H1 (cell line): Measurements from ENCODE around the gene RAP1A. TPM values are rescaled to one million over a fixed set of nuclear protein-coding genes. Genes with fewer than 3 reads are reported as not detected.

Source experiments
- CTCF ChIA-PET: fragments of 300-600 bp; sonication (Branson Sonifier 250); formaldehyde crosslinking; loops from one replicate; lab custom pipeline; 2021; ENCODE audit not compliant: partially characterized antibody; lab: Charles Lee
- POLR2A ChIA-PET: fragments of 300-600 bp; sonication (Branson Sonifier 250); formaldehyde crosslinking; loops from one replicate; lab custom pipeline; 2021; ENCODE audit warnings: inconsistent platforms; ENCODE audit not compliant: partially characterized antibody; lab: Charles Lee
- DNase-seq, 2 experiments: peaks; one replicate each; pipeline versions ENCODE4 v3.0.0 to v3.0.0-alpha.2; 2010 to 2022; ENCODE audit warnings: low spot score in 2 of 2, low read depth in 1 of 2, mixed read lengths in 1 of 2
- FAIRE-seq: peaks from 2 replicates; lab custom pipeline; 2011; peaks lifted over from hg19 to GRCh38; lab: Jason Lieb, UNC
- H2AFZ ChIP-seq: 2 replicates; pipeline ENCODE4 v1.8.1; 2012; ENCODE audit warnings: low read length, inconsistent platforms
- H2AK5ac ChIP-seq: 2 replicates; pipeline ENCODE4 v1.6.1; 2013; ENCODE audit warnings: low read depth, low read length
- H2BK120ac ChIP-seq: replicated peaks from 2 replicates; pipeline ENCODE3; 2013; ENCODE audit warnings: low read depth, low read length, inconsistent platforms
- H2BK12ac ChIP-seq: 2 replicates; pipeline ENCODE4 v1.6.1; 2013; ENCODE audit warnings: low read depth, low read length
- H2BK15ac ChIP-seq: 2 replicates; pipeline ENCODE4 v1.6.1; 2013; ENCODE audit warnings: low read length
- H2BK20ac ChIP-seq: 2 replicates; pipeline ENCODE4 v1.6.1; 2013; ENCODE audit warnings: low read length
- H2BK5ac ChIP-seq: 2 replicates; pipeline ENCODE4 v1.6.1; 2013; ENCODE audit warnings: low read depth, low read length
- H3K14ac ChIP-seq: 2 replicates; pipeline ENCODE4 v1.6.1; 2013; ENCODE audit warnings: inconsistent platforms; ENCODE audit not compliant: insufficient read length
- H3K18ac ChIP-seq: 2 replicates; pipeline ENCODE4 v1.6.1; 2013; ENCODE audit warnings: low read length; ENCODE audit errors: extremely low read depth
- H3K23ac ChIP-seq: 2 replicates; pipeline ENCODE4 v1.6.1; 2013; ENCODE audit warnings: inconsistent platforms; ENCODE audit not compliant: insufficient read length
- H3K23me2 ChIP-seq: 2 replicates; pipeline ENCODE4 v1.6.1; 2013; ENCODE audit warnings: low read depth, low read length
- H3K27ac ChIP-seq: 2 replicates; pipeline ENCODE4 v1.6.1; 2011; ENCODE audit warnings: low read depth, low read length, inconsistent platforms
- H3K27me3 ChIP-seq, 4 experiments: replicated peaks in 1 of 4; 1 replicate in 1 of 4; 2 replicates in 3 of 4; pipeline versions ENCODE4 v1.6.1 to v1.8.1; 2011 to 2013; ENCODE audit warnings: low read length in 3 of 4, mild to moderate bottlenecking in 3 of 4, inconsistent platforms in 2 of 4, mixed read lengths in 2 of 4, moderate library complexity in 1 of 4; ENCODE audit not compliant: control insufficient read depth in 3 of 4, insufficient read depth in 3 of 4; ENCODE audit errors: extremely low read depth in 1 of 4
- H3K36me3 ChIP-seq, 4 experiments: 2 replicates each; pipeline versions ENCODE4 v1.6.1 to v1.8.1; 2011 to 2013; ENCODE audit warnings: mild to moderate bottlenecking in 4 of 4, low read length in 3 of 4, moderate library complexity in 2 of 4, control low read depth in 1 of 4, inconsistent platforms in 1 of 4; ENCODE audit not compliant: insufficient read depth in 4 of 4, control insufficient read depth in 2 of 4
- H3K4ac ChIP-seq: replicated peaks from 2 replicates; pipeline ENCODE3; 2013; ENCODE audit warnings: low read length, low read depth, mixed read lengths, inconsistent platforms; ENCODE audit not compliant: insufficient read length
- H3K4me1 ChIP-seq, 4 experiments: replicated peaks in 1 of 4; 1 replicate in 1 of 4; 2 replicates in 3 of 4; pipeline versions ENCODE4 v1.6.1 to v1.8.1; 2011 to 2013; ENCODE audit warnings: low read length in 3 of 4, inconsistent platforms in 2 of 4, mixed read lengths in 1 of 4; ENCODE audit not compliant: insufficient read depth in 4 of 4, control insufficient read depth in 3 of 4
- H3K4me2 ChIP-seq, 2 experiments: 2 replicates each; pipeline versions ENCODE4 v1.6.1 to v1.8.1; 2011 to 2013; ENCODE audit warnings: low read depth in 2 of 2, low read length in 2 of 2, control low read depth in 1 of 2, inconsistent platforms in 1 of 2, mild to moderate bottlenecking in 1 of 2; ENCODE audit not compliant: insufficient read depth in 1 of 2
- H3K4me3 ChIP-seq, 4 experiments: fragments of 200-600, 300-600 bp in 1 of 4; sonication (generic), shearing (Covaris generic), sonication (Bioruptor Twin) in 1 of 4; 2 replicates each; pipeline versions ENCODE4 v1.5.1 to v1.8.1; 2011 to 2016; ENCODE audit warnings: low read length in 4 of 4, low read depth in 3 of 4, control low read depth in 2 of 4, inconsistent platforms in 2 of 4, mild to moderate bottlenecking in 2 of 4, mixed read lengths in 1 of 4, moderate library complexity in 1 of 4; ENCODE audit not compliant: insufficient read depth in 2 of 4; ENCODE audit errors: extremely low read depth in 1 of 4
- H3K56ac ChIP-seq: replicated peaks from 2 replicates; pipeline ENCODE3; 2013; ENCODE audit warnings: low read depth, mild to moderate bottlenecking, mixed read lengths, low read length, inconsistent platforms; ENCODE audit not compliant: insufficient read length
- H3K79me1 ChIP-seq: 2 replicates; pipeline ENCODE4 v1.6.1; 2013; ENCODE audit warnings: low read depth, low read length, control low read depth
- H3K79me2 ChIP-seq, 2 experiments: 2 replicates each; pipeline versions ENCODE4 v1.6.1 to v1.8.1; 2012 to 2013; ENCODE audit warnings: low read length in 2 of 2, mild to moderate bottlenecking in 2 of 2, inconsistent platforms in 1 of 2; ENCODE audit not compliant: insufficient read depth in 2 of 2, control insufficient read depth in 1 of 2
- H3K9ac ChIP-seq, 4 experiments: replicated peaks in 1 of 4; 1 replicate in 1 of 4; 2 replicates in 3 of 4; pipeline versions ENCODE4 v1.6.1 to v1.8.1; 2011 to 2013; ENCODE audit warnings: low read depth in 3 of 4, low read length in 3 of 4, control low read depth in 2 of 4, mild to moderate bottlenecking in 2 of 4, moderate library complexity in 2 of 4, inconsistent platforms in 1 of 4; ENCODE audit errors: extremely low read depth in 1 of 4
- H3K9me3 ChIP-seq, 2 experiments: 2 replicates each; pipeline versions ENCODE4 v1.6.1 to v1.8.1; 2012 to 2013; ENCODE audit warnings: mild to moderate bottlenecking in 2 of 2, moderate library complexity in 2 of 2, control low read depth in 1 of 2, inconsistent platforms in 1 of 2, low read depth in 1 of 2, low read length in 1 of 2, mixed read lengths in 1 of 2; ENCODE audit not compliant: insufficient read depth in 2 of 2
- H4K20me1 ChIP-seq, 2 experiments: replicated peaks in 1 of 2; 2 replicates each; pipeline versions ENCODE3 to v1.8.1; 2011 to 2013; ENCODE audit warnings: inconsistent platforms in 2 of 2, low read length in 2 of 2, mild to moderate bottlenecking in 1 of 2; ENCODE audit not compliant: insufficient read depth in 2 of 2, control insufficient read depth in 1 of 2
- H4K5ac ChIP-seq: 2 replicates; pipeline ENCODE4 v1.6.1; 2013; ENCODE audit warnings: low read length, low read depth, mixed read lengths, inconsistent platforms; ENCODE audit not compliant: insufficient read length
- H4K8ac ChIP-seq: 2 replicates; pipeline ENCODE4 v1.8.0; 2013; ENCODE audit warnings: mild to moderate bottlenecking, moderate library complexity, low read length, inconsistent platforms; ENCODE audit not compliant: insufficient read depth; ENCODE audit errors: extremely low read depth
- H4K91ac ChIP-seq: replicated peaks from 2 replicates; pipeline ENCODE3; 2013; ENCODE audit warnings: low read length, mixed read lengths, inconsistent platforms; ENCODE audit not compliant: insufficient read length
- ATF3 ChIP-seq: IDR thresholded peaks from 2 replicates; pipeline ENCODE4 v1.6.1; 2011; ENCODE audit warnings: low read depth, mild to moderate bottlenecking, low read length; ENCODE audit not compliant: insufficient read depth
- CBX5 ChIP-seq: fragments of 300-800, 300-1000 bp; sonication (generic); IDR thresholded peaks from 2 replicates; pipeline ENCODE4 v1.7.1; 2016; ENCODE audit warnings: antibody characterized with exemption, low read length, low read depth
- GTF2F1 ChIP-seq: IDR thresholded peaks from 2 replicates; pipeline ENCODE4 v1.6.1; 2012; ENCODE audit warnings: low read depth, low read length, improper control_type of control experiment, borderline replicate concordance
- JUND ChIP-seq: IDR thresholded peaks from 2 replicates; pipeline ENCODE4 v1.6.1; 2011; ENCODE audit warnings: mild to moderate bottlenecking, improper control_type of control experiment, low read length
- MAX ChIP-seq: IDR thresholded peaks from 2 replicates; pipeline ENCODE4 v1.6.1; 2012; ENCODE audit warnings: inconsistent platforms
- RXRA ChIP-seq: IDR thresholded peaks from 2 replicates; pipeline ENCODE4 v1.6.1; 2011; ENCODE audit warnings: low read depth, mild to moderate bottlenecking, low read length, moderate library complexity; ENCODE audit not compliant: insufficient read depth
- SAP30 ChIP-seq: fragments of 300-600 bp; sonication (generic); IDR thresholded peaks from 2 replicates; pipeline ENCODE4 v1.7.1; 2012; ENCODE audit warnings: low read length, moderate library complexity, mild to moderate bottlenecking, inconsistent platforms; ENCODE audit not compliant: insufficient read depth, insufficient replicate concordance
- SIN3A ChIP-seq, 2 experiments: IDR thresholded peaks in 1 of 2; conservative IDR thresholded peaks in 1 of 2; 2 replicates each; pipeline ENCODE4 v1.6.1; 2011 to 2012; ENCODE audit warnings: low read length in 2 of 2, improper control_type of control experiment in 1 of 2, low read depth in 1 of 2, mild to moderate bottlenecking in 1 of 2
- SUZ12 ChIP-seq: fragments of 200-600 bp; sonication (generic); IDR thresholded peaks from 2 replicates; pipeline ENCODE4 v1.6.1; 2012; ENCODE audit warnings: mild to moderate bottlenecking, inconsistent platforms, low read length, moderate library complexity, mixed read lengths
- TAF7 ChIP-seq: optimal IDR thresholded peaks from 2 replicates; pipeline ENCODE3; 2011; ENCODE audit warnings: low read depth, mild to moderate bottlenecking, inconsistent platforms, low read length, moderate library complexity, borderline replicate concordance
- WGBS, 2 experiments: shearing (Covaris generic) in 1 of 2; methylation state at CpG; one replicate each; pipeline versions ENCODE4 v1.1.6 to v1.1.7; 2013 to 2015; ENCODE audit warnings: low lambda C conversion rate in 2 of 2, mixed read lengths in 2 of 2, inconsistent platforms in 1 of 2, low coverage in 1 of 2, missing lambda C conversion rate in 1 of 2; ENCODE audit not compliant: insufficient replicate concordance in 2 of 2, insufficient coverage in 1 of 2, insufficient read length in 1 of 2; ENCODE audit errors: extremely low coverage in 1 of 2, missing lambda C conversion rate in 1 of 2; 5-methylcytosine and 5-hydroxymethylcytosine counted together
- polyA plus RNA-seq, 7 experiments: library from polyadenylated mRNA; depleted of rRNA in 3 of 7; stranded (reverse) in 5 of 7; unstranded in 2 of 7; fragments of >200 nt in 5 of 7; fragments of 200-250 nt in 2 of 7; gene quantifications; 1 replicate in 5 of 7; 2 replicates in 1 of 7; 4 replicates in 1 of 7; pipeline versions ENCODE4 v1.2.1 to v1.2.3, GENCODE V29; 2011 to 2013; ENCODE audit warnings: missing spikeins in 2 of 7, mixed read lengths in 2 of 7
- total RNA-seq: library from RNA; stranded (reverse); fragmentation: NEBNext Ultra II Directional; extraction: Animal tissue kit (Norgen Biotek cat#: 25700); gene quantifications from 2 replicates; pipeline ENCODE4 v1.2.1, GENCODE V29; 2021
- TF ChIP-seq, protein P1 (sequence below): IDR thresholded peaks from 2 replicates; pipeline ENCODE4 v1.6.1; 2012; ENCODE audit warnings: inconsistent platforms

Gene RAP1A
- total and polyA plus RNA-seq, 2 of the 8 experiments (the other 6 are each of a cell fraction or from before 2014, with no cell fraction given) = 10.9 to 35.8 TPM

- no peak for DNase-seq
- CTCF ChIA-PET = no interaction called here
- WGBS, 2 experiments = 92% methylated on average over 1 of the region's 1 CpG; no CpG with 5 or more reads in 1 of the 2 experiments
- TF ChIP-seq RXRA (no peak), ATF3 (no peak), GTF2F1 (no peak), CBX5 (no peak), SIN3A (conservative IDR thresholded peaks at IDR 0.05 in 1 of 2, IDR thresholded peaks at IDR 0.05 in 1 of 2; ENCODE audit: low read depth in 1 of 2, low read length in 2 of 2) (no peak), MAX (no peak), JUND (no peak), TAF7 (no peak), SUZ12 (no peak), SAP30 (no peak)
- TF ChIP-seq, protein P1, sequence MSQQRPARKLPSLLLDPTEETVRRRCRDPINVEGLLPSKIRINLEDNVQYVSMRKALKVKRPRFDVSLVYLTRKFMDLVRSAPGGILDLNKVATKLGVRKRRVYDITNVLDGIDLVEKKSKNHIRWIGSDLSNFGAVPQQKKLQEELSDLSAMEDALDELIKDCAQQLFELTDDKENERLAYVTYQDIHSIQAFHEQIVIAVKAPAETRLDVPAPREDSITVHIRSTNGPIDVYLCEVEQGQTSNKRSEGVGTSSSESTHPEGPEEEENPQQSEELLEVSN = no peak
These were observed 5.7 kb downstream of the RAP1A start for GRCh38 chr1:111625276-111625675.

More at GRCh38 chr1:111625276-111625675, 5.7 kb downstream of the RAP1A start:
- Histone ChIP-seq H3K27me3 (no peaks in the 10 kb centered on the region), H3K4me3 (no peak overlapping the region), H3K9me3 (no peaks in the 10 kb centered on the region), H3K14ac (no peak overlapping the region), H2AFZ (no peak overlapping the region), H2BK15ac (no peak overlapping the region), H3K79me1 (no peaks in the 10 kb centered on the region; the same call in 1 of the 2 replicates), H3K36me3 (no peaks in the 10 kb centered on the region), H2BK20ac (no peak overlapping the region), H2BK12ac (no peak overlapping the region), H4K20me1 (peaks cover 0 to 3% of the 10 kb centered on the region in 2 experiments), H4K91ac (no peak overlapping the region), H3K4me1 (peaks cover 0 to 2% (median under 1%) of the 10 kb centered on the region in 4 experiments; a peak in 4 of 7 replicates), H3K9ac (no peak overlapping the region), H4K8ac (no peak overlapping the region), H2BK5ac (no peak overlapping the region), H4K5ac (no peak overlapping the region), H2BK120ac (no peak overlapping the region), H3K56ac (no peak overlapping the region), H3K23ac (no peak overlapping the region), H3K4me2 (no peak overlapping the region), H3K18ac (no peak overlapping the region), H2AK5ac (no peak overlapping the region), H3K23me2 (peaks cover 5% of the 10 kb centered on the region; the same call in 1 of the 2 replicates), H3K4ac (no peak overlapping the region), H3K79me2 (peaks cover 0 to 99% of the 10 kb centered on the region in 2 experiments; a peak in 3 of 4 replicates), H3K27ac (no peak overlapping the region)
- FAIRE-seq = no peak
- POLR2A ChIA-PET = no interaction called here
